Esophagus muscularis mucosa (tissue), 4 donors: ENCODE measurements around the gene CREBL2.

Experiments
- CTCF ChIP-seq, 3 experiments: fragments of 200-600 bp in 2 of 3; fragments of 450-650 bp in 1 of 3; sonication (generic) in 2 of 3; IDR thresholded peaks; one replicate each; pipeline ENCODE4 v1.5.1; 2017 to 2019; ENCODE audit warnings: antibody characterized with exemption in 3 of 3, mild to moderate bottlenecking in 2 of 3, moderate library complexity in 1 of 3
- EP300 ChIP-seq: sonication (generic); formaldehyde crosslinking; IDR thresholded peaks from one replicate; pipeline ENCODE4 v1.6.1; 2017; ENCODE audit warnings: antibody characterized with exemption
- POLR2A ChIP-seq: fragments of 450-650 bp; IDR thresholded peaks from one replicate; pipeline ENCODE4 v1.6.1; 2017; ENCODE audit warnings: antibody characterized with exemption, moderate library complexity, mild to moderate bottlenecking, low read depth
- POLR2AphosphoS5 ChIP-seq, 2 donors: sonication (generic); formaldehyde crosslinking; IDR thresholded peaks; one replicate each; pipeline ENCODE4 v1.6.1; 2017; ENCODE audit warnings: antibody characterized with exemption in 2 of 2

GRCh38 chr12:12663644-12664294, 52.1 kb downstream of the CREBL2 start:
- no peak for TF ChIP-seq CTCF (IDR thresholded peaks at IDR 0.05)
- no peak for TF ChIP-seq POLR2A
- TF ChIP-seq EP300, result no peak
- no peak for TF ChIP-seq POLR2AphosphoS5 (IDR thresholded peaks at IDR 0.05)
